ENCODE results near the gene CEP72. TPM values are rescaled to one million over a fixed set of nuclear protein-coding genes. Genes with fewer than 3 reads are reported as not detected.
"Not testable (repeated sequence)": the region's sequence is repeated elsewhere in the genome, so short reads cannot be mapped to it uniquely, and the experiment has no call there.

The CEP72 gene
- total RNA-seq, 1 donor from 2014 or later: 3.2 TPM

DNA sequence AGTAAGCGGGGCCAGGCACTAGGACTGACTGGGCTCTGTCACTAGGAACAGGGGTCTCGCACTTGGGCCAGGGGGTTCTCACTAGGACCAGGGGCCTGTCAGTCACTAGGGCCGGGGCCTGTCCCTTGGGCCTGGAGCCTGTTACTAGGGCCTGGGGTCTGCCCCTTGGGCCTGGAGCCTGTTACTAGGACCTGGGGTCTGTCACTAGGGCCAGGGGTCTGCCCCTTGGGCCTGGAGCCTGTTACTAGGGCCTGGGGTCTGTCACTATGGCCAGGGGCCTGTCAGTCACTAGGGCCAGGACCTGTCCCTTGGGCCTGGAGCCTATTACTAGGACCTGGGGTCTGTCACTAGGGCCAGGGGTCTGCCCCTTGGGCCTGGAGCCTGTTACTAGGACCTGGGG, 70.1 kb downstream of the CEP72 start:
- not testable (repeated sequence) for DNase-seq (ENCODE audit: low read depth, low spot score)

DNA sequence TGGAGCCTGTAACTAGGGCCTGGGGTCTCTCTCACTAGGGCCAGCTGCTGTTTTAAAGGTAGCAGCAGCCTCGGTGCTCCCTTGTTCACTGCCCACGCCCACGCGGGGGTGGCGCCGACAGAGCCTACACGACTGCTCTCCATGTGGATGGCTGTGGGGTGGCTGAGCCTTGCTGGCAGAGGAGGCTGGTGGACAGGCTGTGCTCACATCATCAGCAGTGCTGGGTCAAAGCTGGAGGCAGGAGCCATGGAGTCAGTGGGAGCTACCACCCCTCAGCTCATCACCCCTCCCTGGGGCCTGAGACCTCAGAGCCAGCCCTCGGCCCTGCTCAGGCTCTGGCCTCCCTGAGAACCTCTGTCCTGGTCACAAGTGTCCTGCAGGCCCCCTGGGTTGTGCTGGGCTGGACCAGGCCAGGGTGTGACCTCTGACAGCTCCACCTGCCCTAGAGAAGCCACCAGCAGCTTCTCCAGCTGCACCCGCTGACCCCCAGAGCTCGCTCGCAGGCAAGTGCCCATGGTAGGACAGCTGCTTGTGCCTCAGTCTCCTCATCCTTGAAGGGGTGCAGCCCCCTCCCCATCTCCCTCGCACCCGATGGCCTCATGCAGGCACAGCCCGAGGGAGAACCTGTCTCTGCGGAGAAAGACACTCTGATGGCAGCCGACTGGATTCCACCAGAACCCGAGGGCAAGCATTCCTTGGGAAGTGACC, 70.7 kb downstream of the CEP72 start:
- DNase-seq (ENCODE audit: low read depth, low spot score): not testable (repeated sequence)

DNA sequence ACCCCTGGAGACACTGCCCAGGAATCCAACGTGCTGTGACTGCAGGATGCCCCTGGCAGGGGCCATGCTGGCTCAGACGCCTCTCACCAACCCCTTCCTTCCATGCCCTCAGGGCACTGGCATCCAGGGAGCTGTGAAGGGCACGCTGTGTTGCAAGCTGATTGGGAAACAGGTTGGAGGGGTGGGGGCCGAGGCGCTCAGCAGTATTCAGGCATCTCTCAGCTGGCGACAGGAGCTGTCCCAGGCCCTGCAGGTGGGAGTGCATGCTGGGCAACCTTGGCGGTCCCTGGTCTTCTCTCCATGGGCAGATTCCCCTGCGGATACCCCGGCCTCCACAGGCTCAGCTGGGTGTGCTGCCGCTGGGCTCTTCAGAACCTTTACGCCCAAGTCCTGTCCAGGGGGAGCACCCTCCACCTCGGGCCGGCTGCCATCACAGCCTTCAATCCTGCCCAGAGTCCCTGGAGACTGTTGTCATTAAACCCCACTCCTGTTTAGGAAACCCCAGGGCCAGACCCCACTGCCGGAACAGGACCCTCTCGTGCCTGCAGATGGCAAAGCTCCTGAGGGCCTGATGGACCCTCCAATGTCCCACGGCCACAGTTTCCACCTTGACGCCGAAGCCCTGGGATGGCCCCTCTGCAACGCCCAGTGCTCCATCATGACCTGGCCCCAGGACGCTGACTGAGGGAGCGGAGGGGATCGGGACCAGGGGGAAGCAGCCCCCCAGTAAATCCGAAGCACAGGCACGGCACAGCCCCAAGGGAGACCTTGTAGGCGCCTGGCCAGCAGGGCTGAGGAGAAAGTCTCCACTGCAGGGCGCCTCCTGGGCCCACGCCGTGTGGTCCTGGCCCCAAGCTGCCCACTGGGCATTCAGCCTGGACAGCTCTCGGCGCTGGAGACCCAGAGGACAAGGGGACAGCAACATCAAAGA, 71.7 kb downstream of the CEP72 start:
- DNase-seq (ENCODE audit: low read depth, low spot score): no peak

GRCh38 chr5:684751-685216, 72.6 kb downstream of the CEP72 start:
- no peak for DNase-seq (ENCODE audit: low read depth, low spot score)

GRCh38 chr5:685262-686171, 73.4 kb downstream of the CEP72 start:
- no peak for DNase-seq (ENCODE audit: low read depth, low spot score)

DNA sequence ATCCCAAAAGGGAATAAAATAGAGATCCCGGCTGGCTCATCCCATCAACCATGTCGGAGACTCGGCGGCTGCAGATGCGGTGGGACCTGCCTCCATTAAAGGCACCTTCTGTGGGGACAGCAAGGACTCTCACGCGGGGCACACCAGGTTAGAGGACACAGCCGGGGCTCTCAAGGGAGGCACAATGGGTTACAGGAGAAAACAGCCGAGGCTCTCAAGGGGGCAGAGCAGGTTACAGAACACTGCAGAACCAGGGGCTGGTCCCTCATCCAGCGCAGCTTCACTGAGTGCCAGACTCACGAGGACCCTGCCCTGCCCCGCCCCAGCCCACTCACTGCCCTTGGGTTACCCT, 74.0 kb downstream of the CEP72 start:
- DNase-seq (ENCODE audit: low read depth, low spot score): not testable (repeated sequence)

GRCh38 chr5:686936-687335, 74.8 kb downstream of the CEP72 start:
- DNase-seq (ENCODE audit: low read depth, low spot score): not testable (repeated sequence)

GRCh38 chr5:688348-689010, 76.3 kb downstream of the CEP72 start:
- DNase-seq (ENCODE audit: low read depth, low spot score): not testable (repeated sequence)

DNA sequence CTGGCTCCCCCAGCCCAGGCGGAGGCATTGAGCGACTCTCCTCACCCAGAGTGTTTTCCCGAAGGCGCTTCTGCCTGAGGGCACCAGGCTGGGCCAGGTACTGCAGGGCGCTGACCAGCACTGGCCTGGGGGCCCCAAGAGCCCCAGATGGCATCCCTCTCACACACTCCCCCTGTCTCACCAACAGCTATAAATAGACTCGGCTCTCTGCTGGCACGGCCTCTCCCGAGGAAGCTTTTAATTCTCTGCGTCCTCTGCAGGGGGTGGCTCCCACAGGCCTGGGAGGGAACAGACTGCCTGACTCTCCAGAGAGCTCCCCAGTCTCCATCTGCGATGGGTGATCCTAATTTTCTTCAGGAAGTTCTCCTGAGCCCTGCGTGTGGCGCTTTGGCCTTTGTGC, 78.2 kb downstream of the CEP72 start:
- not testable (repeated sequence) for DNase-seq (ENCODE audit: low read depth, low spot score)

DNA sequence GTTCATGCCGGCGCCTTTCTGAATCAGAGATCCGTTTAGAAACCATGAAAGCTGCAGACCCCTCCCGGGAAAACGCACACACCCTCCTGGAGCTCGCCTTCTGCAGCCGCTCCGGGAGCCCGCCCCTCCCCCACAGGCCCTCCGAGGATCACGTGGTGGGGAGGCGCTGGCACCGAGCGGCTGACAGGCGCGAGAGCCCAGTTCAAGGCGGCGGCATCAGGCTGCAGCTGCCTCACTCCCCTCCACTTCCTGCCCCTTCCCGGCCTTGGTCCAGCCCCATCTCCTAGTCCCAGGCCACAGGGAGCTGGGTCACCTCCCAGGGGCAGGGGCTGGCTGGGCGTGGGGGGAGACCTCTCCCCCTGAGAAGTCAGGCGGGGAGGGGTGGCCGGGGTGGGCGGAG, 78.9 kb downstream of the CEP72 start:
- not testable (repeated sequence) for DNase-seq (ENCODE audit: low read depth, low spot score)

DNA sequence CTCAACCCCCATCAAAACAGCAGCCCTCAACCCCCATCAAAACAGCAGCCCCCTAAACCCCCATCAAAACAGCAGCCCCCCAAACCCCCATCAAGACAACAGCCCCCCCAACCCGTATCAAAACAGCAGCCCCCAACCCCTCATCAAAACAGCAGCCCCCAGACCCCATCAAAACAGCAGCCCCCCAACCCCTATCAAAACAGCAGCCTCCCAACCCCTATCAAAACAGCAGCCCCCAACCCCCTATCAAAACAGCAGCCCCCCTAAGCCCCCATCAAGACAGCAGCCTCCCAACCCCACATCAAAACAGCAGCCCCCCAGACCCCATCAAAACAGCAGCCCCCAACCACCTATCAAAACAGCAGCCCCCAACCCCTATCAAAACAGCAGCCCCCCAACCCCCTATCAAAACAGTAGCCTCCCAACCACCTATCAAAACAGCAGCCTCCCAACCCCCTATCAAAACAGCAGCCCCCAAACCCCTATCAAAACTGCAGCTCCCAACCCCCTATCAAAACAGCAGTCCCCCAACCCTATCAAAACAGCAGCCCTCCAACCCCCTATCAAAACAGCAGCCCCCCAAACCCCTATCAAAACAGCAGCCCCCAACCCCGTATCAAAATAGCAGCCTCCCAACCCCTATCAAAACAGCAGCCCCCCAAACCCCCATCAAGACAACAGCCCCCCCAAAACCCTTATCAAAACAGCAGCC, 79.8 kb downstream of the CEP72 start:
- no peak for DNase-seq (ENCODE audit: low read depth, low spot score)

GRCh38 chr5:692529-693041, 80.4 kb downstream of the CEP72 start:
- DNase-seq (ENCODE audit: low read depth, low spot score): not testable (repeated sequence)

DNA sequence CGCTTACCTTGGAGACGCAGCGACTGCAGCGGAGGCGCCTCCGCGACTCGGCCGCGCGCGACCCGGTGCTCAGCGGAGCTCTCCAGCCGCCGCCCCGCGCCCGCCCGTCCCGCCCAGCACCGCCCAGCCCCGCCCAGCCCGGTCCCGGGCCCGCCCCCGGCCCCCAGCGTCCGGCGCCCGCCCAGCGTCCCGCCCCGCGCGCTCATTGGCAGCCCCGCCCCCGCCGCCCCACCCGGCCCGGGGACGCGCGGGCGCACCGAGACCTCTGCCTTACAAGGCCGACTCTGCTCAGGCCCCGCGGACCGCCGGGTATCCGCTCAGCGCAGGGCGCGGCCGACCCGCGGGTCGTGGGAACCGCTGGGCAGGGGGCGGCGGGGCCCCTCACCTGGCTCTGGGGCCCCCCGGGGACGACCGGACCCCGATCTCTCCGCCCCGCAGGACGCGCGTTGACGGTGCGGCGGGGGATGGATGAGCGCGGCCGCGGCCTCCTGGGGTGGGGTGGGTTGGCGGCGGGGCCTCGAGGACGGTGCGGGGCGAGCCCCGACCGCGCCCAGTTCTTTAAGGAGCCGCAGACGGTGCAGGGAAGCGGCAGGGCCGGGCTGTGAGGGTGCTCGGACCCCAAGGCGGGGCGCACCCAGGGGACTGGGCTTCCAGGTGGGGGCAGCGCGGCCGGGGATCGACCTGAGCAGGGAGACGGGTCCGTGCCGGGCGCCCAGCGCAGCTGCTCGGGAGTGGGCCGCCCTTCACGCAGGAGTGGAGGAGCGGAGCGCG, 81.3 kb downstream of the CEP72 start, which contains the start of gene TPPP:
Gene TPPP, minus strand, starts transcription at position 82 of the 771 bp plus-strand sequence. CDS start 15,292 bp downstream, outside the sequence.
- DNase-seq (ENCODE audit: low read depth, low spot score): not testable (repeated sequence)

- DNase-seq (ENCODE audit: low read depth, low spot score): not testable (repeated sequence)
Measured at GRCh38 chr5:694042-694431, 81.9 kb downstream of the CEP72 start.

DNA sequence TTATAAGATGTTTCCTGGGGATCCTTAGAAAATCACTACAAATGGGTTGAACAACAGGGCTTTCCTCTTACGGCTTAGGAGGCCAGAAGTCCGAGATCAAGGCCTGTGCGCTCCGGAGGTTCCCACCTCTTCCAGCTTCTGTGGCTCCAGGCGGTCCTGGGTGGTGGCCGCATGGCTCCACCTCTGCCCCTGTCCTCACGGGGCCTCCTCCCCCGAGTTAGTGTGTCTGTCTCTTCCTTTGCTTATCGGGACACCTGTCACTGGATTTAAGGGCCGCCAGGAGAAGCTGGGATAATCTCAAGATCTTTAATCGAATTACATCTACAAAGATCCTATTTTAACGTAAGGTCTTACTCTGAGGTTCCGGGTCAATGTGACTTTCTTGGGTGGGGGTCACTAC, 83.3 kb downstream of the CEP72 start:
- DNase-seq (ENCODE audit: low read depth, low spot score): not testable (repeated sequence)

GRCh38 chr5:696191-696590, 84.1 kb downstream of the CEP72 start:
- not testable (repeated sequence) for DNase-seq (ENCODE audit: low read depth, low spot score)

- not testable (repeated sequence) for DNase-seq (ENCODE audit: low read depth, low spot score)
Measured at GRCh38 chr5:696753-697702, 84.9 kb downstream of the CEP72 start.
